ENCODE results near the gene WWTR1. TPM values are rescaled to one million over a fixed set of nuclear protein-coding genes. Genes with fewer than 3 reads are reported as not detected.

Gene WWTR1
- 13.2 TPM for total RNA-seq

GRCh38 chr3:149657926-149658743, at the start of gene WWTR1:
Gene WWTR1, minus strand, starts transcription at chr3:149658025. Its CDS starts 719 bp downstream, at chr3:149657306.
- DNase-seq (ENCODE audit: low spot score) (peak; percentile 94), ATAC-seq (peak; percentile 91)

GRCh38 chr3:149706905-149707304, 49.1 kb upstream of the WWTR1 start:
- ATAC-seq (no peak), DNase-seq (ENCODE audit: low spot score) (no peak)

DNA sequence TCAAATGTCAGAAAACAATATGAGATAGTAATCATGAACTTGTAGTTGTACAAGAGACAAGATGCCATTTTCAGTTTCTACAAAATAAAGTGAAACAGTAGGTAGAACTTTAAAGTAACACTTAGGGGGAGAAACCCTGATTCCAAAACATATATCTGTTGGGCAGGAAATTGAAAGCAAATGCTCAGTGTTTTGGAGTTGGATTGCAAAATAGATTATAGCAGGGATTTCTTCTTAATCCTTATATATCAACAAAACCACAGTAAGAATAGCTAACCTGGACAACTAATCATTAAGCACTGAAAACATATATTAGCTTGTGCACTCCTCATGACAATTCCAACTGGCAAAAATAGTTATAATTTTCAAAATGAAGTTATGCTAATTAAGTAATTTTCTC, 47.6 kb upstream of the WWTR1 start:
- ATAC-seq: no peak

GRCh38 chr3:149703466-149703865, 45.6 kb upstream of the WWTR1 start:
- no peak for DNase-seq (ENCODE audit: low spot score)
- no peak for ATAC-seq

More for the DNA sequence above, 47.6 kb upstream of the WWTR1 start:
- DNase-seq (ENCODE audit: low spot score): no peak

- DNase-seq (ENCODE audit: low spot score): no peak
- no peak for ATAC-seq
Observed at GRCh38 chr3:149702691-149703441, 45.0 kb upstream of the WWTR1 start.

GRCh38 chr3:149701977-149702350, 44.1 kb upstream of the WWTR1 start:
- ATAC-seq: no peak

DNA sequence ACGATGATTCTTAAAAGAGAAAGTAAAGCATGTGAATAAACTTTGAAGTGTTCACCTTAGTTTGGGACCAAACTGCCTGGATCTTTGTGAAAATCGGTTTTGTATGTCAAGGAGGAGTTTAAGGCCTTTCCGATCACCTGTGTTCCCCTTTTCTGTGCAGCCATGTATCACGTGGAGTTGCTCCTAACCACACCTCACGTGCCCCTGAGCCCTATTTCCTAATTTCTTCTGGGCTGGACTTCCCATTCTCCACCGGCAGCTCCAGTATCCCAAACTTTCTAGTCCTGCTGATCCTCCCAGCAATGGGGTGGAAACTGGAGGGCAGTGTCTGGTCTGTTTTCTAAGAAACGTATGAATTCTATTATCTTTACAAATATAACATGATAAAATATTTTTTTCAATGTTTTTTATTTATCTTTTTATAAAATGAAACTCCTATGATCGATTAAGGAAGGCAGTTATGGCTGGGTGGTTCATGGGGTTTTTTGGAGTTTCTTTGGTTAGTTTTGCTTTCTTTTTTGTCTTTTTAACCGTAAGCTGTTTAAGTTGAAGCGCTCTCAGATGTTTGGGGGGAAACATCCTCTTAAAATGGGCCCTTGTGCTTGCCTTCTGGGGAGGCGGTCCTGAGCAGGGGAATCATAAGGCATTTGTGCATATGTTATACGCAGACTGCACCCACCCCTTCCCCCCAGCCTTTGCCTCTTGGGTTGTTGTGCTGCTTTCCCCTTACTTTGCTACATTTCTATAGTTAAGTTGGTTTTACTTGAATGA, 43.6 kb upstream of the WWTR1 start:
- DNase-seq (ENCODE audit: low spot score) (no peak), ATAC-seq (no peak)

More at GRCh38 chr3:149701977-149702350, 44.1 kb upstream of the WWTR1 start:
- DNase-seq (ENCODE audit: low spot score): no peak

- no peak for DNase-seq (ENCODE audit: low spot score)
Observed at GRCh38 chr3:149688122-149688757, 30.4 kb upstream of the WWTR1 start.

DNA sequence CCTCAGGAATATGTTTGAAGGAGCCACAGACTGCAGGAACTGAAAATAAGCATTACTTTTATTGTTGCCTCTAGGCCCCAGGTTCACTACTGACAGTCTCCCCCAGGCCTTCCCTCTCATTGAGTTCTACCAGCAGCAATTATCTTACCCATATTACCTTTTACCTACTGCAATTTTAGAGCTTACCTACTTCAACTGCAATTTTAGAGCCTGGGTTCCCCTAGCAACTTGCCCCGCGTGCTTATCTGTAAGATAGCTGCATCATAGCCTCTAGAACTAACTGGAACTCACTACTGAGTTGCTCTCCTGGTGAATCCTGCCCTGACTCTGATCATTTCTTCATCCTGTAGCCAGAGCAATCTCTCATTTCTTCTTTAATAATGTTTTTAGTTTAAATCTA, 29.2 kb upstream of the WWTR1 start:
- ATAC-seq (no peak), DNase-seq (ENCODE audit: low spot score) (no peak)

More at GRCh38 chr3:149688122-149688757, 30.4 kb upstream of the WWTR1 start:
- ATAC-seq: peak; percentile 41

DNA sequence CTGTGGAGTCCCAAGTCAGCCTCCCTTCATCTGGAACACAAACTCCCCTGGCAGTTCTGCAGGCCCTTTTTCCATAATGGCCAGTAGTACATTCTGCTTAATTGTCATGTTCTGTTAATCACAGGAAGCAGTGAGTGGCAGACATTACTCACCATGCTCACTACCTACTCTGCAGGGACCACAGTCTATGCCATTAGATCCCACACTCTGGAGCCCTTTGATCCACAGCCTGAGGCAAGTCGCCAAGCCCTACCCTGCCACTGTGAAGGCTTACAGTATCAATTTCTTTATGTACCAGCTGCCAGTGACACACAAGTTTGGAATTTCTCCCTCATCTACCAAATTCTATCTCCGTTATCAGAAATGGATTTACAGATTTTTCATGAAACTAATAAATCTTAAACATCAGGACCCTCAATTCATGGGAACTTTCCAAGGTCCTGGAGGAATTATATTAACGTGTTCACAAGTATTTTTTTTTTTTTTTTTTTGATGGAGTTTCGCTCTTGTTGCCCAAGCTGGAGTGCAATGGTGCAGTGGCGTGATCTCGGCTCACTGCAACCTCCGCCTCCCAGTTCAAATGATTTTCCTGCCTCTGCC, 20.6 kb upstream of the WWTR1 start:
- no peak for ATAC-seq
- DNase-seq (ENCODE audit: low spot score): no peak

GRCh38 chr3:149673393-149673792, 15.6 kb upstream of the WWTR1 start:
- ATAC-seq (no peak), DNase-seq (ENCODE audit: low spot score) (no peak)

- ATAC-seq: peak; percentile 68
- no peak for DNase-seq (ENCODE audit: low spot score)
Observed at GRCh38 chr3:149670742-149671492, 13.1 kb upstream of the WWTR1 start.

- ATAC-seq (no peak), DNase-seq (ENCODE audit: low spot score) (no peak)
Observed at GRCh38 chr3:149667576-149667975, 9.8 kb upstream of the WWTR1 start.

- ATAC-seq (no peak), DNase-seq (ENCODE audit: low spot score) (no peak)
Observed at GRCh38 chr3:149663966-149664365, 6.1 kb upstream of the WWTR1 start.

DNA sequence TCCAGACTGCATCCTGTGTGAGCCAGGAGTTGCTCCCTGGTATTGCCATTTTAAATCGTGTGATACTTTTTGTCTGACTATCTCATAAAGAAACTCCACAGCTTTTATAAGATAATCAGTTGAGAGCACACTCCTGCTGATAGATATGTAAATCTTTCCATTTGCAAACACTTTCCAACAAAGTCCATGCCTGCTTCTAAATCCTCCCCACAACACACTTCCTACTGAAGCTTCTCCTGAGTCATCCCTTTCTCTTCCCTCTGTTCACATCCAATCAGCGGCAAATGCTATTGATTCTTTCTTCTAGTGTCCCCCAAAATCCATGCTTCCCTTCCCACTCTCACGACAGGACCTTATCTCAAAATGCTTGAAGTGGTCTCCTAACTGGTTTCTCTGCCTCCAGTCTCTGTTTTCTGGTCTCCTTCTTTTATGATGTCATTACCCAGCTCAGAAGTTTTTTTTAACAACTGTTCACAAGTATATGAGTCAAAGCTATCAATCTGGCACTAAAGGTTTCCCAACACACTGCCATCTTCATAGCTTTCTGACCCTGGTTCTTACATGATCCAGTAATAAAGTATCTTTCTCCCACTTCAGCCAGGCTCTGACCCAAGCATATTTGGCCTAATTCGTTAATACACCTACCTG, 4.5 kb upstream of the WWTR1 start:
- DNase-seq (ENCODE audit: low spot score) (no peak), ATAC-seq (no peak)

- DNase-seq (ENCODE audit: low spot score): no peak
- no peak for ATAC-seq
Observed at GRCh38 chr3:149660462-149660861, 2.6 kb upstream of the WWTR1 start.

DNA sequence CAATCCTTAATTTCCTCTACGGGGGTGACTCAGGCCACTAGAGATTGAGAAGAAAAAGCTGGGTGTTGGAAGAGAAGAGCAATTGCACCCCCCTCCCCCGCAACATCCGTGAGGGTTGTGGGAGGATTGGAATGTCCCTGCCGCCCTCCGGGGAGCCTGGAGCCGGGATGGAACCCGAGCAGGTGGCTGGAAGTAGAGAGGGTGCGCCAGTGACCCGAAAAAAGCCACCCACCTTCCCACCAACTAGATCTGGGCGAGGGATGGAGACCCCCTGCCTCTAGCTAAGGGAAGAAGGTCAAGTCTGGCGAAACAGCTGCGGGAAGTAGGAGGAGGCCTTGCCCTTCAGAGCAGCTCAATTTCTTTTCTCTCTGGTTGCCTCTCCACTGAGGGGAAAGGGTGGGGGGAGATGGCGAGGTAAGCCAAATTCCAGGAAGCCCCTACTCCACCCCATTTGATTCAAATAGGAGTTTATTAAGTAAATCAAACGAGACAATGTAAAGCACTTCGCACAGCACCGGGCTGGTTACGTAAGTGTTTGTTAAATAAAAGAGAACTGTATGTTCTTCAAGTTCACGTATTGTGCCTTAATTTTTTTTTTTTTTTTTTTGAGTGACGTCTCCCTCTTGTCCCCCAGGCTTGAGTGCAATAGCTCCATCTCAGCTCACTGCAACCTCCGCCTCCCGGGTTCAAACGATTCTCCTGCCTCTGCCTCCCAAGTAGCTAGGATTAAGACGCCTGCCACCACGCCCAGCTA, 1.1 kb upstream of the WWTR1 start:
- no peak for DNase-seq (ENCODE audit: low spot score)

DNA sequence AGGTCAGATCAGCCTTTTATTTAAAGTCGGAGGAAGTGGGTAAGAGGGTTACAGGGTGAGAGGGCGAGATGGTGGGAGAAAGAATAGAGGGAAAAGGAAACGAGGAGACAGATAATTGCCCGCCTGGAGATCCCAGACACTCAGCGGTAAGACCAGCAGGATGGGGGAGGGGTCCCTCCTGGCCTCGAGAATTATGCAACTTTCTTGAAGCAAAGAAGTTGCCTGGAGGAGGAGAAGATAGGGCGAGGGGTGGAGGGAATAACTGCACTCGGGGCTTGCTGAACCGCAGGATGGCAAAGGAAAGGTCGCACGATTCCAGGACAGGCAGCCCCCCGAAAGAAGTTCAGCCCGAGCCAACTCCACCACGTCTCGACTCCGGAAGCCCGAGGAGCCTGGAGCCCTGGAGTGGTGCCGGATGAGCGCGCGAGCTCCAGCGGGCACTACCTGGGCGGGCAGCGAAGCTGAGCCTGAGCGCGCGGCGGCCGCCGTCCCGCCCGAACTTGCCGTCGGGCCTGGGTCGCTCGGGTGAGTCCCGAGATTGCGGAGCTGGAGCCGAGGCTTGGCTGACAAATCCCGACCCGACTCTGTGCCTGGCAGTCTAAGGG, 402 bp downstream of the WWTR1 start:
- ATAC-seq (peak; percentile 71), DNase-seq (ENCODE audit: low spot score) (no peak)

More for the DNA sequence above, 1.1 kb upstream of the WWTR1 start:
- ATAC-seq: no peak

Data from left lobe of liver (tissue), 2 donors.